Motor neuron (in vitro differentiated cells): Measurements from ENCODE around the gene PFAS. TPM values are rescaled to one million over a fixed set of nuclear protein-coding genes. Genes with fewer than 3 reads are reported as not detected.

ENCODE experiments used
- ATAC-seq, 8 experiments: fragments of 200-7000 bp; cut with Tn5 transposase; replicated peaks in 6 of 8; 2 replicates each; pipeline ENCODE4 v1.8.0; 2021; ENCODE audit warnings: mild to moderate bottlenecking in 8 of 8, moderate library complexity in 8 of 8
- H3K27ac ChIP-seq, 2 donors: fragments of 250-450 bp; sonication (Bioruptor Pico); 2 replicates each; pipeline ENCODE4 v1.9.0; 2021; ENCODE audit warnings: antibody characterized with exemption in 2 of 2, mild to moderate bottlenecking in 2 of 2, moderate library complexity in 1 of 2
- H3K4me1 ChIP-seq, 2 donors: fragments of 250-450 bp; sonication (Bioruptor Pico); replicated peaks in 1 of 2; 2 replicates each; pipeline ENCODE4 v1.6.1; 2021; ENCODE audit warnings: antibody characterized with exemption in 2 of 2, mild to moderate bottlenecking in 2 of 2, moderate library complexity in 1 of 2
- H3K4me3 ChIP-seq, 5 donors: fragments of 250-450 bp; sonication (Bioruptor Pico); 2 replicates each; pipeline ENCODE4 v1.9.0; 2021; ENCODE audit warnings: antibody characterized with exemption in 5 of 5, mild to moderate bottlenecking in 5 of 5, moderate library complexity in 4 of 5
- whole genome bisulfite sequencing, 10 experiments: fragments of 450-650 bp; shearing (Covaris generic); methylation state at CpG; one replicate each; pipeline ENCODE4 v1.0.0; 2022; 5-methylcytosine and 5-hydroxymethylcytosine counted together
- in situ Hi-C, 9 experiments: fragments of 400-800 bp; cut with MboI; loops; one replicate each; pipeline ENCODE4 v1.15.0; 2021; ENCODE audit warnings: low sequenced_read_pairs in 9 of 9, low pct_unique_long_range_greater_than_20kb in 2 of 9; ENCODE audit not compliant: unreplicated experiment in 9 of 9
- total RNA-seq, 8 experiments: library from RNA; unstranded; fragments of 300-600 nt; gene quantifications; 2 replicates each; pipeline versions ENCODE4 v1.2.3 to v1.2.4, GENCODE V29; 2022

Gene PFAS
- total RNA-seq, 8 experiments from 2014 or later: 19.6 to 71.5 (median 28.3) TPM

GRCh38 chr17:8311131-8311790 lies 62.2 kb downstream of the PFAS start:
- in situ Hi-C loops: no loop called here
- H3K4me3 ChIP-seq: no peak overlapping the region
- 17 to 95% (median 80%) methylated on average over 1 to 8 of the region's 25 CpGs; no CpG with 5 or more reads in 3 of the 10 experiments for WGBS, 10 experiments
- H3K4me1 ChIP-seq: peaks cover 6 to 9% of the 10 kb centered on the region in 2 donors
- no peak overlapping the region for H3K27ac ChIP-seq
- ATAC-seq: no peak

GRCh38 chr17:8312251-8312650 lies 63.2 kb downstream of the PFAS start:
- ATAC-seq: no peak
- Histone ChIP-seq H3K4me1 (peaks cover 6 to 9% of the 10 kb centered on the region in 2 donors), H3K27ac (no peak overlapping the region), H3K4me3 (no peak overlapping the region)
- in situ Hi-C loops: no loop called here
- WGBS, 10 experiments: 40 to 80% (median 80%) methylated on average over 1 to 3 of the region's 13 CpGs; no CpG with 5 or more reads in 7 of the 10 experiments

GRCh38 chr17:8312726-8313600 lies 63.9 kb downstream of the PFAS start:
- Histone ChIP-seq H3K27ac (no peak overlapping the region), H3K4me1 (peaks cover 6 to 9% of the 10 kb centered on the region in 2 donors), H3K4me3 (no peak overlapping the region)
- peak in 1 of 8 experiments; percentile 21 for ATAC-seq
- WGBS, 10 experiments: 17 to 57% (median 30%) methylated on average over 1 to 2 of the region's 16 CpGs; no CpG with 5 or more reads in 7 of the 10 experiments
- in situ Hi-C loops: no loop called here

- peak overlapping the region in 3 of 5 donors; percentile 0 to 18 (median 8) for H3K4me3 ChIP-seq
- WGBS, 10 experiments: 0 to 37% (median 10%) methylated on average over 1 to 9 of the region's 29 CpGs; no CpG with 5 or more reads in 5 of the 10 experiments
- peaks cover 6 to 9% of the 10 kb centered on the region in 2 donors for H3K4me1 ChIP-seq
- peak; percentile 46 to 93 (median 79) for ATAC-seq
- H3K27ac ChIP-seq: no peak overlapping the region
- in situ Hi-C loops: no loop called here
These were observed 66.0 kb downstream of the PFAS start for GRCh38 chr17:8314797-8315763.

- H3K4me3 ChIP-seq: peak overlapping the region in 3 of 5 donors; percentile 0 to 18 (median 8)
- peak; percentile 29 to 72 (median 50) for ATAC-seq
These were observed 66.7 kb downstream of the PFAS start for GRCh38 chr17:8315764-8316217.

GRCh38 chr17:8318010-8318935 lies 69.2 kb downstream of the PFAS start:
- Histone ChIP-seq H3K27ac (no peak overlapping the region), H3K4me1 (peaks cover 6 to 9% of the 10 kb centered on the region in 2 donors), H3K4me3 (no peak overlapping the region)
- ATAC-seq: no peak
- in situ Hi-C loops: no loop called here
- 50 to 91% (median 79%) methylated on average over 1 to 11 of the region's 24 CpGs; no CpG with 5 or more reads in 5 of the 10 experiments for WGBS, 10 experiments

More at GRCh38 chr17:8315764-8316217, 66.7 kb downstream of the PFAS start:
- Histone ChIP-seq H3K27ac (no peak overlapping the region), H3K4me1 (peaks cover 6 to 9% of the 10 kb centered on the region in 2 donors)
- WGBS, 10 experiments: 5 to 25% (median 17%) methylated on average over 4 to 9 of the region's 26 CpGs; no CpG with 5 or more reads in 7 of the 10 experiments
- in situ Hi-C loops: no loop called here

Other genes with a start within 250 kb of the PFAS start
- under 1 TPM in 1 of 8 experiments, not detected in 7; 1.00 TPM for gene GUCY2D, start 246.7 kb upstream of the PFAS start, total RNA-seq
- gene ALOX15B, start 210.2 kb upstream of the PFAS start, total RNA-seq: under 1 TPM in 4 of 8 experiments, not detected in 4; 0.04 to 0.15 (median 0.14) TPM
- gene ALOX12B, start 161.6 kb upstream of the PFAS start, total RNA-seq: under 1 TPM in 2 of 8 experiments, not detected in 6; 0.13 to 0.16 TPM
- under 1 TPM in 7 of 8 experiments, not detected in 1; 0.15 to 0.95 (median 0.36) TPM for gene ALOXE3, start 130.8 kb upstream of the PFAS start, total RNA-seq
- gene HES7, start 125.2 kb upstream of the PFAS start, total RNA-seq: 1 to 10 TPM in 5 of 8 experiments, under 1 TPM in 2, not detected in 1; 0.31 to 4.0 (median 1.4) TPM
- gene PER1, start 96.9 kb upstream of the PFAS start, total RNA-seq: 10 to 100 TPM; 12.2 to 51.5 (median 27.3) TPM
- gene VAMP2, start 86.3 kb upstream of the PFAS start, total RNA-seq: 100 to 1,000 TPM in 1 of 8 experiments, 10 to 100 TPM in 6, 1 to 10 TPM in 1; 8.3 to 148 (median 39.3) TPM
- 10 to 100 TPM in 7 of 8 experiments, 1 to 10 TPM in 1; 5.8 to 54.2 (median 30.1) TPM for gene TMEM107, start 72.9 kb upstream of the PFAS start, total RNA-seq
- gene BORCS6, start 59.1 kb upstream of the PFAS start, total RNA-seq: 10 to 100 TPM in 1 of 8 experiments, 1 to 10 TPM in 7; 3.5 to 11.1 (median 5.6) TPM
- 10 to 100 TPM in 3 of 8 experiments, 1 to 10 TPM in 4, under 1 TPM in 1; 0.71 to 70.7 (median 3.0) TPM for gene AURKB, start 38.7 kb upstream of the PFAS start, total RNA-seq
- gene CTC1, start 1.2 kb upstream of the PFAS start, total RNA-seq: 10 to 100 TPM in 5 of 8 experiments, 1 to 10 TPM in 3; 3.9 to 20.9 (median 12.2) TPM
- 10 to 100 TPM; 17.0 to 26.9 (median 23.1) TPM for gene RANGRF, start 39.4 kb downstream of the PFAS start, total RNA-seq
- gene SLC25A35, start 46.1 kb downstream of the PFAS start, total RNA-seq: 1 to 10 TPM; 1.0 to 7.9 (median 2.5) TPM
- 1 to 10 TPM in 2 of 8 experiments, under 1 TPM in 4, not detected in 2; 0.13 to 1.6 (median 0.34) TPM for gene ARHGEF15, start 61.0 kb downstream of the PFAS start, total RNA-seq
- gene ODF4, start 90.6 kb downstream of the PFAS start, total RNA-seq: under 1 TPM in 1 of 8 experiments, not detected in 7; 0.25 TPM
- gene RPL26, start 133.9 kb downstream of the PFAS start, total RNA-seq: 1,000 to 10,000 TPM; 3,314 to 6,110 (median 4,631) TPM
- gene RNF222, start 148.5 kb downstream of the PFAS start, total RNA-seq: under 1 TPM; 0.11 to 0.81 (median 0.19) TPM
- gene NDEL1, start 186.6 kb downstream of the PFAS start, total RNA-seq: 10 to 100 TPM; 31.8 to 63.6 (median 54.6) TPM